NCI-H2196 (cell line): Measurements from ENCODE around the gene NOB1.
A peak's percentile ranks its signal among the peaks of the same experiment; 100 is the strongest.
"Not testable (repeated sequence)": the region's sequence is repeated elsewhere in the genome, so short reads cannot be mapped to it uniquely, and the experiment has no call there.

Source experiments
- DNase-seq: peaks from one replicate; lab custom pipeline; 2025; ENCODE audit not compliant: unreplicated experiment; lab: John Stamatoyannopoulos, UW

NOB1 gene

GRCh38 chr16:69761983-69762813, 7.5 kb upstream of the NOB1 start, which contains the start of gene WWP2:
TSS of gene WWP2 (plus strand) at chr16:69762332. CDS start at chr16:69787011, 24,679 bp downstream.
- peak; percentile 77 for DNase-seq

GRCh38 chr16:69757375-69757774, 2.6 kb upstream of the NOB1 start:
- DNase-seq, result not testable (repeated sequence)

- no peak for DNase-seq
Observed at GRCh38 chr16:69756705-69757104, 2.0 kb upstream of the NOB1 start.

- DNase-seq, result no peak
Observed at GRCh38 chr16:69754143-69754468, 620 bp downstream of the NOB1 start.

- DNase-seq, result no peak
Observed at GRCh38 chr16:69748694-69749345, 5.9 kb downstream of the NOB1 start.

GRCh38 chr16:69747115-69747514, 7.6 kb downstream of the NOB1 start:
- no peak for DNase-seq

- no peak for DNase-seq
Observed at GRCh38 chr16:69745959-69746358, 8.8 kb downstream of the NOB1 start.

- no peak for DNase-seq
Observed at GRCh38 chr16:69745232-69745612, 9.5 kb downstream of the NOB1 start.

- no peak for DNase-seq
Observed at GRCh38 chr16:69744363-69745231, 10.1 kb downstream of the NOB1 start.

- peak; percentile 14 for DNase-seq
Observed at GRCh38 chr16:69741951-69742904, 12.5 kb downstream of the NOB1 start.

- no peak for DNase-seq
Observed at GRCh38 chr16:69741519-69741918, 13.2 kb downstream of the NOB1 start.

- no peak for DNase-seq
Observed at GRCh38 chr16:69732101-69732500, 22.6 kb downstream of the NOB1 start.

GRCh38 chr16:69731280-69731679, 23.4 kb downstream of the NOB1 start:
- DNase-seq, result not testable (repeated sequence)

- not testable (repeated sequence) for DNase-seq
Observed at GRCh38 chr16:69729030-69729429, 25.7 kb downstream of the NOB1 start.

- peak; percentile 8 for DNase-seq
Observed at GRCh38 chr16:69727916-69728270, 26.8 kb downstream of the NOB1 start.

- peak; percentile 79 for DNase-seq
Observed at GRCh38 chr16:69726313-69727060, 28.2 kb downstream of the NOB1 start, which contains the start of gene NQO1. TSS of gene NQO1 (minus strand) at chr16:69726560. CDS start at chr16:69726439, 121 bp downstream.

GRCh38 chr16:69725480-69726312, 29.0 kb downstream of the NOB1 start:
- no peak for DNase-seq

- no peak for DNase-seq
Observed at GRCh38 chr16:69724981-69725479, 29.7 kb downstream of the NOB1 start.
